Measurements from ENCODE around the gene ACTL7B.

The ACTL7B gene

GRCh38 chr9:108866001-108866420 is 10.2 kb upstream of the ACTL7B start:
- in situ Hi-C loops (cut with HindIII; ENCODE audit: low pct_ligation_motif_present, low sequenced_read_pairs), result no loop called here
- no peak overlapping the region for H3K4me3 ChIP-seq (ENCODE audit: low read depth, low read length)
- peaks cover 4% of the 10 kb centered on the region for H3K36me3 ChIP-seq (replicated peaks)
- no peaks in the 10 kb centered on the region for H3K27me3 ChIP-seq (replicated peaks)
- no peak overlapping the region for H3K27ac ChIP-seq
- no peak for TF ChIP-seq CTCF (IDR thresholded peaks at IDR 0.05; ENCODE audit: low read depth, low read length, missing control alignments)
- no peak for DNase-seq

GRCh38 chr9:108865037-108865436 is 9.3 kb upstream of the ACTL7B start:
- no peak for TF ChIP-seq CTCF (IDR thresholded peaks at IDR 0.05; ENCODE audit: low read depth, low read length, missing control alignments)
- Histone ChIP-seq H3K27me3 (replicated peaks) (no peaks in the 10 kb centered on the region), H3K36me3 (replicated peaks) (no peaks in the 10 kb centered on the region), H3K27ac (no peak overlapping the region), H3K4me3 (ENCODE audit: low read depth, low read length) (no peak overlapping the region)
- in situ Hi-C loops (cut with HindIII; ENCODE audit: low pct_ligation_motif_present, low sequenced_read_pairs), result no loop called here
- DNase-seq, result no peak

- H3K36me3 ChIP-seq (replicated peaks), result no peaks in the 10 kb centered on the region
- H3K4me3 ChIP-seq (ENCODE audit: low read depth, low read length), result no peak overlapping the region
- H3K27me3 ChIP-seq (replicated peaks), result no peaks in the 10 kb centered on the region
- DNase-seq, result no peak
- peak; percentile 41 for TF ChIP-seq CTCF (IDR thresholded peaks at IDR 0.05; ENCODE audit: low read depth, low read length, missing control alignments)
- H3K27ac ChIP-seq, result no peak overlapping the region
- in situ Hi-C loops (cut with HindIII; ENCODE audit: low pct_ligation_motif_present, low sequenced_read_pairs), result no loop called here
Observed at GRCh38 chr9:108864446-108864845, 8.7 kb upstream of the ACTL7B start.

GRCh38 chr9:108863891-108864290 is 8.1 kb upstream of the ACTL7B start:
- DNase-seq, result no peak
- TF ChIP-seq CTCF (IDR thresholded peaks at IDR 0.05; ENCODE audit: low read depth, low read length, missing control alignments), result no peak

GRCh38 chr9:108861997-108862396 is 6.2 kb upstream of the ACTL7B start, which contains the start of gene ACTL7A:
Gene ACTL7A (plus strand): TSS chr9:108862266. CDS start chr9:108862323, 57 bp downstream.
- Histone ChIP-seq H3K27ac (no peak within 1 kb of the TSS), H3K27me3 (replicated peaks) (no peaks in the 10 kb centered on the region), H3K36me3 (replicated peaks) (no peaks in the 10 kb centered on the region), H3K4me3 (ENCODE audit: low read depth, low read length) (no peak within 1 kb of the TSS)
- no peak for TF ChIP-seq CTCF (IDR thresholded peaks at IDR 0.05; ENCODE audit: low read depth, low read length, missing control alignments)
- in situ Hi-C loops (cut with HindIII; ENCODE audit: low pct_ligation_motif_present, low sequenced_read_pairs), result no loop called here
- no peak for DNase-seq

More at GRCh38 chr9:108863891-108864290, 8.1 kb upstream of the ACTL7B start:
- no peaks in the 10 kb centered on the region for H3K27me3 ChIP-seq (replicated peaks)
- H3K4me3 ChIP-seq (ENCODE audit: low read depth, low read length), result no peak overlapping the region
- in situ Hi-C loops (cut with HindIII; ENCODE audit: low pct_ligation_motif_present, low sequenced_read_pairs), result no loop called here
- no peak overlapping the region for H3K27ac ChIP-seq
- no peaks in the 10 kb centered on the region for H3K36me3 ChIP-seq (replicated peaks)

- in situ Hi-C loops (cut with HindIII; ENCODE audit: low pct_ligation_motif_present, low sequenced_read_pairs), result no loop called here
- Histone ChIP-seq H3K27ac (no peak overlapping the region), H3K36me3 (replicated peaks) (no peaks in the 10 kb centered on the region), H3K4me3 (ENCODE audit: low read depth, low read length) (no peak overlapping the region), H3K27me3 (replicated peaks) (no peaks in the 10 kb centered on the region)
- TF ChIP-seq CTCF (IDR thresholded peaks at IDR 0.05; ENCODE audit: low read depth, low read length, missing control alignments), result no peak
- DNase-seq, result no peak
Observed at GRCh38 chr9:108861464-108861863, 5.7 kb upstream of the ACTL7B start.
